ENCODE measurements around the gene NDUFB6. TPM values are rescaled to one million over a fixed set of nuclear protein-coding genes. Genes with fewer than 3 reads are reported as not detected.

The NDUFB6 gene
- total and polyA plus RNA-seq, 10 of the 15 experiments (the other 5 are each of a cell fraction or from before 2014, with no cell fraction given): 26.3 to 269 (median 61.4) TPM

GRCh38 chr9:32554591-32554990, 18.4 kb downstream of the NDUFB6 start:
- H2AFZ ChIP-seq (ENCODE audit: control insufficient read depth, low read depth, low read length): no peak overlapping the region
- peaks cover 33% of the 10 kb centered on the region for H3K79me2 ChIP-seq (ENCODE audit: control insufficient read depth, insufficient read depth, low read length)
- CTCF ChIA-PET: interaction anchor here (0.5 to 5.6 kb wide), 5 partner anchors 10 to 175 kb away, joined by 3 to 38 read pairs (median 3); partner anchors contain the start of gene NDUFB6
- H3K9ac ChIP-seq (ENCODE audit: control insufficient read depth, insufficient read depth, low read length): no peak overlapping the region
- 0 out of 2 replicates have a peak overlapping the region, but pooled peaks have one; percentile 6 for H3K27ac ChIP-seq (ENCODE audit: control insufficient read depth, insufficient read depth)
- no peaks in the 10 kb centered on the region for H3K36me3 ChIP-seq (ENCODE audit: control insufficient read depth in 2 of 2, insufficient read depth in 2 of 2, low read length in 1 of 2)
- POLR2A ChIA-PET: interaction anchor here (0.7 to 0.9 kb wide), 4 partner anchors 28 to 1108 kb away, joined by 3 to 5 read pairs (median 3); partner anchors contain the start of genes ACO1 and RIGI
- BruUV-seq (replicated peaks): no TSS peak
- SMC1A ChIA-PET (ENCODE audit: uncharacterized antibody, unreplicated experiment): interaction anchor here (1.0 to 2.0 kb wide), 5 partner anchors 18 to 172 kb away, joined by 3 to 11 read pairs (median 5); partner anchors contain the start of gene NDUFB6
- no peaks in the 10 kb centered on the region for H4K20me1 ChIP-seq (ENCODE audit: control insufficient read depth, insufficient read depth)
- intact Hi-C loops (cut with micrococcal nuclease; ENCODE audit: unreplicated experiment): no loop called here
- in situ Hi-C loops (cut with MboI): no loop called here
- TF ChIP-seq USF1 (IDR thresholded peaks at IDR 0.05; ENCODE audit: borderline replicate concordance, extremely low read length, insufficient read depth, low read depth, low read length): no peak
- TF ChIP-seq IRF3 (IDR thresholded peaks at IDR 0.05): no peak
- TF ChIP-seq HCFC1 (IDR thresholded peaks at IDR 0.05; ENCODE audit: low read length): no peak
- no peak for TF ChIP-seq EZH2 (IDR thresholded peaks at IDR 0.05; ENCODE audit: borderline replicate concordance, control insufficient read depth, low read depth, low read length)
- TF ChIP-seq MXI1 (IDR thresholded peaks at IDR 0.05; ENCODE audit: low read depth, low read length): no peak
- TF ChIP-seq E4F1 (IDR thresholded peaks at IDR 0.05; ENCODE audit: borderline replicate concordance, partially characterized antibody): no peak
- TF ChIP-seq ATF3 (IDR thresholded peaks at IDR 0.05; ENCODE audit: borderline replicate concordance, extremely low read depth, low read depth, low read length): no peak
- TF ChIP-seq TCF3 (IDR thresholded peaks at IDR 0.05; ENCODE audit: borderline replicate concordance, insufficient read depth, low read depth, low read length): no peak
- no peak for TF ChIP-seq NFXL1 (IDR thresholded peaks at IDR 0.05; ENCODE audit: borderline replicate concordance)
- no peak for TF ChIP-seq REST (IDR thresholded peaks at IDR 0.05; ENCODE audit: low read depth, low read length)
- 0 out of 2 replicates have a peak overlapping the region, but pooled peaks have one; percentile 5 for H3K4me2 ChIP-seq (ENCODE audit: control insufficient read depth, insufficient read depth)
- DNase-seq (ENCODE audit: low read depth, low spot score) (no peak), ATAC-seq (no peak), FAIRE-seq (no peak)
- RAD21 ChIA-PET (ENCODE audit: unreplicated experiment): interaction anchor here (1.2 to 1.6 kb wide), 3 partner anchors 17 to 176 kb away, joined by 6 to 10 read pairs (median 6); partner anchors contain the start of gene RIGI
- H3K9me3 ChIP-seq (replicated peaks; ENCODE audit: control insufficient read depth, insufficient read depth, low read length): no peaks in the 10 kb centered on the region
- no peak overlapping the region for H3K4me3 ChIP-seq
- H3K27me3 ChIP-seq (replicated peaks in 1 of 2; ENCODE audit: control insufficient read depth in 2 of 2, insufficient read depth in 2 of 2, low read length in 1 of 2): no peaks in the 10 kb centered on the region
- H3K4me1 ChIP-seq (ENCODE audit: control insufficient read depth, insufficient read depth, low read length): peaks cover 18% of the 10 kb centered on the region

All from GM12878 (cell line).